Measurements from ENCODE around the gene NXPH2. TPM values are rescaled to one million over a fixed set of nuclear protein-coding genes. Genes with fewer than 3 reads are reported as not detected.

Gene NXPH2
- total RNA-seq = not detected

- ATAC-seq (ENCODE audit: insufficient number of reproducible peaks, low FRiP score, low read depth) = no peak
- TF ChIP-seq CTCF (IDR thresholded peaks at IDR 0.05) = no peak
Measured at GRCh38 chr2:138779781-138780445, at the start of gene NXPH2. Gene NXPH2, minus strand, starts transcription at chr2:138780390. Its CDS starts 149 bp downstream, at chr2:138780241.

GRCh38 chr2:138829326-138829919 is 49.2 kb upstream of the NXPH2 start:
- no peaks in the 10 kb centered on the region for H3K36me3 ChIP-seq
- no peak overlapping the region for H3K4me3 ChIP-seq
- no peaks in the 10 kb centered on the region for H3K4me1 ChIP-seq (ENCODE audit: control insufficient read depth in 1 of 2, low read depth in 2 of 2)
- no peaks in the 10 kb centered on the region for H3K27me3 ChIP-seq (replicated peaks; ENCODE audit: insufficient read depth)
- no peaks in the 10 kb centered on the region for H3K9me3 ChIP-seq
- TF ChIP-seq CTCF (IDR thresholded peaks at IDR 0.05) = no peak
- ATAC-seq (ENCODE audit: insufficient number of reproducible peaks, low FRiP score, low read depth) = no peak
- no peak for DNase-seq (ENCODE audit: low spot score)
- H3K27ac ChIP-seq = no peak overlapping the region

More at GRCh38 chr2:138779781-138780445, at the start of gene NXPH2:
- Histone ChIP-seq H3K27ac (no peak within 1 kb of the TSS), H3K4me3 (peak within 1 kb of the TSS; percentile 65), H3K27me3 (replicated peaks; ENCODE audit: insufficient read depth) (peaks cover 5% of the 10 kb centered on the region), H3K4me1 (ENCODE audit: control insufficient read depth in 1 of 2, low read depth in 2 of 2) (peaks cover 0 to 16% of the 10 kb centered on the region in 2 donors), H3K9me3 (no peaks in the 10 kb centered on the region), H3K36me3 (no peaks in the 10 kb centered on the region)
- DNase-seq (ENCODE audit: low spot score) = no peak

DNA sequence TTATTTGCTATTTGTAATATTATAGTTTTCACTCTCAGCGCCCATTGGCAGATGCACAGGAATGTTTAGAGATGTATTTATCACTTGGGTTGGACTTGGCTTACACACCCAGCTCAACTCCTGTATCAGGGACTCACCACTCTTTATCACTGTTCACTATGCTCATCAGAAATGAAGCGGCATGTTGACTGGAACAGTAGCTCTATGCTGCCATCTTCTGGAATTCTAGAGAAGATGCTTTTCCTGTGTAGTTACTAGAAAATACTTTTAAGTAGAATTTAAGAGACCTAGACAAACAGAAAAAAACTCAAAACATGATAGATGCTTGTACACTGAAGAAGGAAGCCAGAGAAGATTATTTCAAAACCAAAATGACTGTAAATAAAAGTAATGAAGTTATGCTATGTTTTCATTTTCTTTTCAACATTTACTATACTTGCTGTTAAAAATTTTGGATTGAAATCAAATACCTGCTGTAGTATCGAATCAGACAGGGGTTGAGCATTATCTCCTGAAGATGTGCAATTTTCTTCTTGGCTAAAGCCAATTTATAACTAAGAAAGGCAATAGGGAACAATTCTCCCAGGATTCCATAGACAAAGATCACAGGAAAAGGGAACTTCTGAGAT is 47.4 kb upstream of the NXPH2 start:
- H3K9me3 ChIP-seq = no peaks in the 10 kb centered on the region
- H3K27ac ChIP-seq = no peak overlapping the region
- no peaks in the 10 kb centered on the region for H3K36me3 ChIP-seq
- ATAC-seq (ENCODE audit: insufficient number of reproducible peaks, low FRiP score, low read depth) (no peak), DNase-seq (ENCODE audit: low spot score) (no peak)
- H3K27me3 ChIP-seq (replicated peaks; ENCODE audit: insufficient read depth) = no peaks in the 10 kb centered on the region
- no peaks in the 10 kb centered on the region for H3K4me1 ChIP-seq (ENCODE audit: control insufficient read depth in 1 of 2, low read depth in 2 of 2)
- no peak overlapping the region for H3K4me3 ChIP-seq
- TF ChIP-seq CTCF (IDR thresholded peaks at IDR 0.05) = peak; percentile 70

- ATAC-seq (ENCODE audit: insufficient number of reproducible peaks, low FRiP score, low read depth) (no peak), DNase-seq (ENCODE audit: low spot score) (no peak)
- no peaks in the 10 kb centered on the region for H3K4me1 ChIP-seq (ENCODE audit: control insufficient read depth in 1 of 2, low read depth in 2 of 2)
- no peak overlapping the region for H3K4me3 ChIP-seq
- no peak overlapping the region for H3K27ac ChIP-seq
- no peaks in the 10 kb centered on the region for H3K27me3 ChIP-seq (replicated peaks; ENCODE audit: insufficient read depth)
- H3K36me3 ChIP-seq = no peaks in the 10 kb centered on the region
- no peaks in the 10 kb centered on the region for H3K9me3 ChIP-seq
- TF ChIP-seq CTCF (IDR thresholded peaks at IDR 0.05) = no peak
Measured at GRCh38 chr2:138823666-138824065, 43.5 kb upstream of the NXPH2 start.

DNA sequence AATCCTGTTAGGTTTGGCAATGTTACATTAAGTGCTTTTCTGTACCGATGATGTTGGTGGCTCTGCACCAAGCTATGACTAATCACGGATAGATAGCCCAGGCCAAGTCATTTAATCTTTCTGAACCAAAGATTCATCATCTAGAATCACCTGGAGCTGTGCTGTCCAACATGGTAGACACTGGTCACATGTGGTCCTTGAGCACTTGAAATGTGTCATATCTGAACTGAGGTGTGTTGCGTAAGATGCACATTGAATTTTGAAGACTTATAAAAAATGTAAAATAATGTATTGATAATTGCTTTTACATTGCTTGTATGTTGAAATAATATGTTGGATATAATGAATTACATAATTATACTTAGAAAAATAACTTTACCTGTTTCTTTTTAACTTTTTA is 39.8 kb upstream of the NXPH2 start:
- ATAC-seq (ENCODE audit: insufficient number of reproducible peaks, low FRiP score, low read depth) (no peak), DNase-seq (ENCODE audit: low spot score) (no peak)

More for the DNA sequence above, 39.8 kb upstream of the NXPH2 start:
- Histone ChIP-seq H3K36me3 (no peaks in the 10 kb centered on the region), H3K9me3 (no peaks in the 10 kb centered on the region), H3K4me1 (ENCODE audit: control insufficient read depth in 1 of 2, low read depth in 2 of 2) (no peaks in the 10 kb centered on the region), H3K4me3 (no peak overlapping the region), H3K27me3 (replicated peaks; ENCODE audit: insufficient read depth) (no peaks in the 10 kb centered on the region), H3K27ac (no peak overlapping the region)
- no peak for TF ChIP-seq CTCF (IDR thresholded peaks at IDR 0.05)

All from thoracic aorta (tissue), 2 donors.